H9 (cell line): ENCODE results near the gene COL4A4. TPM values are rescaled to one million over a fixed set of nuclear protein-coding genes. Genes with fewer than 3 reads are reported as not detected.

ENCODE experiments used
- DNase-seq: peaks from one replicate; pipeline ENCODE4 v3.0.0-alpha.2; 2017
- H2AFZ ChIP-seq: one replicate; pipeline ENCODE4 v1.6.1; 2013; ENCODE audit warnings: mild to moderate bottlenecking, low read length, control low read depth, moderate library complexity
- H2AK5ac ChIP-seq: 2 replicates; pipeline ENCODE4 v1.6.1; 2013; ENCODE audit warnings: low read length, control low read depth, mixed read lengths; ENCODE audit not compliant: insufficient read length
- H2BK120ac ChIP-seq: one replicate; pipeline ENCODE4 v1.6.1; 2013; ENCODE audit warnings: low read depth, mild to moderate bottlenecking, low read length, control low read depth, inconsistent platforms; ENCODE audit not compliant: poor library complexity, severe bottlenecking
- H2BK12ac ChIP-seq: 2 replicates; pipeline ENCODE4 v1.6.1; 2013; ENCODE audit warnings: low read length, control low read depth, mixed read lengths, low read depth; ENCODE audit not compliant: insufficient read length
- H2BK15ac ChIP-seq: 2 replicates; pipeline ENCODE4 v1.6.1; 2013; ENCODE audit warnings: low read depth, low read length, control low read depth
- H2BK20ac ChIP-seq: one replicate; pipeline ENCODE4 v1.6.1; 2013; ENCODE audit warnings: low read depth, mild to moderate bottlenecking, low read length, control low read depth, inconsistent platforms; ENCODE audit not compliant: poor library complexity, severe bottlenecking
- H2BK5ac ChIP-seq: 2 replicates; pipeline ENCODE4 v1.6.1; 2013; ENCODE audit warnings: low read length, control low read depth, mixed read lengths; ENCODE audit not compliant: insufficient read length
- H3K14ac ChIP-seq: 2 replicates; pipeline ENCODE4 v1.6.1; 2013; ENCODE audit warnings: low read length, control low read depth; ENCODE audit not compliant: insufficient read depth
- H3K18ac ChIP-seq: 2 replicates; pipeline ENCODE4 v1.6.1; 2013; ENCODE audit warnings: low read depth, mild to moderate bottlenecking, mixed read lengths, low read length, control low read depth; ENCODE audit not compliant: insufficient read length
- H3K23ac ChIP-seq: 2 replicates; pipeline ENCODE4 v1.6.1; 2013; ENCODE audit warnings: low read length, control low read depth, mixed read lengths, low read depth; ENCODE audit not compliant: insufficient read length
- H3K23me2 ChIP-seq: 2 replicates; pipeline ENCODE4 v1.6.1; 2013; ENCODE audit warnings: low read depth, mild to moderate bottlenecking, mixed read lengths, low read length, control low read depth; ENCODE audit not compliant: insufficient read length, poor library complexity, severe bottlenecking
- H3K27ac ChIP-seq: 2 replicates; pipeline ENCODE4 v1.5.1; 2013; ENCODE audit warnings: low read length, control low read depth, mixed read lengths, low read depth; ENCODE audit not compliant: insufficient read length
- H3K27me3 ChIP-seq: 2 replicates; pipeline ENCODE4 v1.6.1; 2013; ENCODE audit warnings: low read length, control low read depth, inconsistent platforms; ENCODE audit not compliant: insufficient read depth
- H3K4ac ChIP-seq: 2 replicates; pipeline ENCODE4 v1.6.1; 2013; ENCODE audit warnings: low read depth, mild to moderate bottlenecking, control low read depth, inconsistent platforms, low read length, moderate library complexity
- H3K4me1 ChIP-seq: 2 replicates; pipeline ENCODE4 v1.6.1; 2013; ENCODE audit warnings: low read length, control low read depth, inconsistent platforms; ENCODE audit not compliant: insufficient read depth
- H3K4me2 ChIP-seq: 2 replicates; pipeline ENCODE4 v1.6.1; 2013; ENCODE audit warnings: low read length, control low read depth, mixed read lengths; ENCODE audit not compliant: insufficient read length, insufficient read depth
- H3K56ac ChIP-seq: 2 replicates; pipeline ENCODE4 v1.6.1; 2013; ENCODE audit warnings: low read depth, mild to moderate bottlenecking, mixed read lengths, low read length, control low read depth; ENCODE audit not compliant: insufficient read length
- H3K79me1 ChIP-seq: 2 replicates; pipeline ENCODE4 v1.6.1; 2013; ENCODE audit warnings: low read depth, mild to moderate bottlenecking, moderate library complexity, low read length, control low read depth, inconsistent platforms; ENCODE audit not compliant: insufficient read depth, poor library complexity, severe bottlenecking
- H3K79me2 ChIP-seq: 2 replicates; pipeline ENCODE4 v1.6.1; 2013; ENCODE audit warnings: low read length, control low read depth, inconsistent platforms; ENCODE audit not compliant: insufficient read depth
- H3K9ac ChIP-seq: 2 replicates; pipeline ENCODE4 v1.6.1; 2013; ENCODE audit warnings: low read length, control low read depth, mixed read lengths; ENCODE audit not compliant: insufficient read length; ENCODE audit errors: extremely low read depth
- H3K9me3 ChIP-seq: one replicate; pipeline ENCODE4 v1.6.1; 2013; ENCODE audit warnings: low read depth, low read length, inconsistent platforms; ENCODE audit not compliant: control insufficient read depth
- H3T11ph ChIP-seq: one replicate; pipeline ENCODE4 v1.6.1; 2013; ENCODE audit warnings: mild to moderate bottlenecking, low read length, control low read depth, inconsistent platforms
- H4K20me1 ChIP-seq: one replicate; pipeline ENCODE4 v1.6.1; 2013; ENCODE audit not compliant: control insufficient read depth, insufficient read length, insufficient read depth
- H4K5ac ChIP-seq: 2 replicates; pipeline ENCODE4 v1.6.1; 2013; ENCODE audit warnings: low read depth, mild to moderate bottlenecking, mixed read lengths, low read length, control low read depth; ENCODE audit not compliant: insufficient read length
- H4K8ac ChIP-seq: replicated peaks from 2 replicates; pipeline ENCODE4 v1.6.1; 2013; ENCODE audit warnings: low read length, control low read depth, mixed read lengths, low read depth; ENCODE audit not compliant: insufficient read length
- H4K91ac ChIP-seq: 2 replicates; pipeline ENCODE4 v1.6.1; 2013; ENCODE audit warnings: low read depth, mild to moderate bottlenecking, moderate library complexity, mixed read lengths, low read length, control low read depth; ENCODE audit not compliant: insufficient read length
- H3K27ac Mint-ChIP-seq, 3 experiments: 2 replicates in 2 of 3; 3 replicates in 1 of 3; pipeline ENCODE4 v1.8.0; 2020 to 2021; ENCODE audit warnings: mixed read lengths in 3 of 3, mild to moderate bottlenecking in 1 of 3, moderate library complexity in 1 of 3
- H3K27me3 Mint-ChIP-seq: 2 replicates; pipeline ENCODE4 v1.8.0; 2021; ENCODE audit warnings: low read depth, mild to moderate bottlenecking, moderate library complexity, mixed read lengths
- H3K36me3 Mint-ChIP-seq, 3 experiments: 2 replicates in 2 of 3; 3 replicates in 1 of 3; pipeline ENCODE4 v1.8.0; 2020 to 2021; ENCODE audit warnings: low read depth in 3 of 3, mixed read lengths in 3 of 3; ENCODE audit not compliant: insufficient read depth in 1 of 3
- H3K4me1 Mint-ChIP-seq, 2 experiments: 2 replicates each; pipeline ENCODE4 v1.8.0; 2020; ENCODE audit warnings: mixed read lengths in 2 of 2
- H3K4me3 Mint-ChIP-seq, 2 experiments: 2 replicates in 1 of 2; 3 replicates in 1 of 2; pipeline ENCODE4 v1.8.0; 2020 to 2021; ENCODE audit warnings: mild to moderate bottlenecking in 2 of 2, mixed read lengths in 2 of 2, moderate library complexity in 1 of 2
- H3K9me3 Mint-ChIP-seq, 2 experiments: 2 replicates in 1 of 2; 3 replicates in 1 of 2; pipeline ENCODE4 v1.8.0; 2020; ENCODE audit warnings: mild to moderate bottlenecking in 2 of 2, mixed read lengths in 2 of 2, moderate library complexity in 1 of 2
- total RNA-seq: library from RNA; stranded (reverse); gene quantifications from 2 replicates; pipeline ENCODE4 v1.2.1, GENCODE V29; 2021
- TF ChIP-seq, protein P1 (sequence below): fragments of 200-600 bp; sonication (generic); conservative IDR thresholded peaks from 3 replicates; pipeline ENCODE4 v1.8.0; 2021; ENCODE audit warnings: antibody characterized with exemption, mild to moderate bottlenecking

Gene COL4A4
- total RNA-seq, 1 experiment from 2014 or later, result 0.92 TPM

GRCh38 chr2:227182765-227183164, 18.8 kb upstream of the COL4A4 start:
- H3K27ac Mint-ChIP-seq, result no peak overlapping the region
- no peak for DNase-seq
- H3K4me1 Mint-ChIP-seq, result peaks cover 26 to 32% of the 10 kb centered on the region in 2 experiments
- peaks cover 10% of the 10 kb centered on the region; the same call in 1 of the 2 replicates for H3K4me1 ChIP-seq
- H2AK5ac ChIP-seq, result no peak overlapping the region
- no peak overlapping the region for H4K91ac ChIP-seq
- no peak overlapping the region for H3K18ac ChIP-seq
- no peak overlapping the region for H2BK12ac ChIP-seq
- H2BK5ac ChIP-seq, result no peak overlapping the region
- no peak overlapping the region for H4K5ac ChIP-seq
- H2AFZ ChIP-seq, result no peak overlapping the region
- H3K79me1 ChIP-seq, result no peaks in the 10 kb centered on the region
- TF ChIP-seq, protein P1, sequence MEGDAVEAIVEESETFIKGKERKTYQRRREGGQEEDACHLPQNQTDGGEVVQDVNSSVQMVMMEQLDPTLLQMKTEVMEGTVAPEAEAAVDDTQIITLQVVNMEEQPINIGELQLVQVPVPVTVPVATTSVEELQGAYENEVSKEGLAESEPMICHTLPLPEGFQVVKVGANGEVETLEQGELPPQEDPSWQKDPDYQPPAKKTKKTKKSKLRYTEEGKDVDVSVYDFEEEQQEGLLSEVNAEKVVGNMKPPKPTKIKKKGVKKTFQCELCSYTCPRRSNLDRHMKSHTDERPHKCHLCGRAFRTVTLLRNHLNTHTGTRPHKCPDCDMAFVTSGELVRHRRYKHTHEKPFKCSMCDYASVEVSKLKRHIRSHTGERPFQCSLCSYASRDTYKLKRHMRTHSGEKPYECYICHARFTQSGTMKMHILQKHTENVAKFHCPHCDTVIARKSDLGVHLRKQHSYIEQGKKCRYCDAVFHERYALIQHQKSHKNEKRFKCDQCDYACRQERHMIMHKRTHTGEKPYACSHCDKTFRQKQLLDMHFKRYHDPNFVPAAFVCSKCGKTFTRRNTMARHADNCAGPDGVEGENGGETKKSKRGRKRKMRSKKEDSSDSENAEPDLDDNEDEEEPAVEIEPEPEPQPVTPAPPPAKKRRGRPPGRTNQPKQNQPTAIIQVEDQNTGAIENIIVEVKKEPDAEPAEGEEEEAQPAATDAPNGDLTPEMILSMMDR, result no peak
- no peak overlapping the region for H3K9ac ChIP-seq
- H3K23me2 ChIP-seq, result no peaks in the 10 kb centered on the region
- H2BK120ac ChIP-seq, result no peak overlapping the region
- H3T11ph ChIP-seq, result no peak overlapping the region
- H3K27ac ChIP-seq, result no peak overlapping the region
- no peak overlapping the region for H3K4me2 ChIP-seq
- H3K56ac ChIP-seq, result no peak overlapping the region
- 0 out of 2 replicates have a peak, but pooled peaks cover 3% of the 10 kb centered on the region for H3K27me3 Mint-ChIP-seq
- no peak overlapping the region for H3K23ac ChIP-seq
- H2BK15ac ChIP-seq, result no peak overlapping the region
- H3K4me3 Mint-ChIP-seq, result no peak overlapping the region
- no peaks in the 10 kb centered on the region for H4K20me1 ChIP-seq
- peaks cover 0 to 5% (median 0%) of the 10 kb centered on the region in 3 experiments; a peak in 2 of 7 replicates for H3K36me3 Mint-ChIP-seq
- no peaks in the 10 kb centered on the region for H3K27me3 ChIP-seq
- no peak overlapping the region for H3K14ac ChIP-seq
- H3K79me2 ChIP-seq, result no peaks in the 10 kb centered on the region
- no peaks in the 10 kb centered on the region for H3K9me3 ChIP-seq
- no peak overlapping the region for H4K8ac ChIP-seq
- no peak overlapping the region for H3K4ac ChIP-seq
- H2BK20ac ChIP-seq, result no peak overlapping the region
- no peaks in the 10 kb centered on the region; a peak in 2 of 5 replicates for H3K9me3 Mint-ChIP-seq
